ENCODE measurements around the gene SHISA5.
A peak's percentile ranks its signal among the peaks of the same experiment; 100 is the strongest.

Gene SHISA5

GRCh38 chr3:48456456-48456855, 47.5 kb downstream of the SHISA5 start:
- no peak for DNase-seq

GRCh38 chr3:48451270-48451669, 52.7 kb downstream of the SHISA5 start:
- DNase-seq = no peak

- DNase-seq = peak; percentile 34 to 72
Observed at GRCh38 chr3:48446425-48447193, 57.4 kb downstream of the SHISA5 start, which contains the start of gene ATRIP. Gene ATRIP, plus strand, starts transcription at chr3:48446737. Its CDS starts 109 bp downstream, at chr3:48446846.

- DNase-seq = no peak
Observed at GRCh38 chr3:48446043-48446424, 57.9 kb downstream of the SHISA5 start.

- DNase-seq = no peak
Observed at GRCh38 chr3:48445277-48445882, 58.6 kb downstream of the SHISA5 start.

GRCh38 chr3:48441940-48442339, 62.0 kb downstream of the SHISA5 start:
- DNase-seq = no peak

GRCh38 chr3:48440590-48440958, 63.4 kb downstream of the SHISA5 start:
- no peak for DNase-seq

- DNase-seq = peak; percentile 89 to 97
Observed at GRCh38 chr3:48439820-48440589, 64.0 kb downstream of the SHISA5 start, which contains the start of the genes CCDC51 and TMA7. Gene CCDC51, minus strand, starts transcription at chr3:48440119. Its CDS starts 4,991 bp downstream, at chr3:48435128. Gene TMA7, plus strand, starts transcription at chr3:48440257. Its CDS starts 40 bp downstream, at chr3:48440297.

GRCh38 chr3:48437812-48438211, 66.2 kb downstream of the SHISA5 start:
- DNase-seq = no peak

GRCh38 chr3:48436855-48437254, 67.1 kb downstream of the SHISA5 start:
- DNase-seq = no peak

GRCh38 chr3:48436477-48436787, 67.5 kb downstream of the SHISA5 start:
- DNase-seq = no peak

- DNase-seq = peak; percentile 60 to 88
Observed at GRCh38 chr3:48435774-48436476, 68.0 kb downstream of the SHISA5 start.

- DNase-seq = no peak
Observed at GRCh38 chr3:48435223-48435595, 68.8 kb downstream of the SHISA5 start.

GRCh38 chr3:48434591-48435222, 69.3 kb downstream of the SHISA5 start:
- no peak for DNase-seq

GRCh38 chr3:48433472-48434118, 70.4 kb downstream of the SHISA5 start:
- DNase-seq = no peak

GRCh38 chr3:48432411-48433371, 71.3 kb downstream of the SHISA5 start:
- DNase-seq = no peak

- DNase-seq = no peak
Observed at GRCh38 chr3:48431224-48432029, 72.5 kb downstream of the SHISA5 start.

- no peak for DNase-seq
Observed at GRCh38 chr3:48430708-48431101, 73.3 kb downstream of the SHISA5 start.

- DNase-seq = no peak
Observed at GRCh38 chr3:48429960-48430707, 73.8 kb downstream of the SHISA5 start, which contains the start of gene PLXNB1. Gene PLXNB1, minus strand, starts transcription at chr3:48430086. Its CDS starts 5,475 bp downstream, at chr3:48424611.

Data from bone marrow (tissue), 2 donors.